Transverse colon (tissue), 3 donors: ENCODE measurements around the gene EPHA5.

Experiments
- CTCF ChIP-seq, 5 experiments: fragments of 200-600 bp in 3 of 5; fragments of 450-650 bp in 2 of 5; sonication (generic) in 3 of 5; IDR thresholded peaks; 1 replicate in 2 of 5; 2 replicates in 3 of 5; pipeline ENCODE4 v1.5.1; 2016 to 2017; ENCODE audit warnings: antibody characterized with exemption in 5 of 5, inconsistent platforms in 3 of 5, mild to moderate bottlenecking in 2 of 5, moderate library complexity in 1 of 5
- POLR2A ChIP-seq: fragments of 450-650 bp; IDR thresholded peaks from one replicate; pipeline ENCODE4 v1.6.1; 2016; ENCODE audit warnings: antibody characterized with exemption, mild to moderate bottlenecking, moderate library complexity

GRCh38 chr4:65599340-65599739, 70.9 kb downstream of the EPHA5 start:
- TF ChIP-seq CTCF (IDR thresholded peaks at IDR 0.05) = no peak
- TF ChIP-seq POLR2A = no peak
